ENCODE results near the gene NID1.

- TF ChIP-seq CTCF (optimal IDR thresholded peaks at IDR 0.05 in 1 of 3, IDR thresholded peaks at IDR 0.05 in 1 of 3, conservative IDR thresholded peaks at IDR 0.05 in 1 of 3; ENCODE audit: extremely low read depth in 1 of 3, insufficient read depth in 2 of 3, low read length in 3 of 3) (no peak), EZH2 (IDR thresholded peaks at IDR 0.05; ENCODE audit: low read length) (no peak)
Observed at GRCh38 chr1:236039740-236040685, 24.9 kb downstream of the NID1 start.

Measured in keratinocyte (primary cell).